GM12878 (cell line): ENCODE results near the gene SGTA. TPM values are rescaled to one million over a fixed set of nuclear protein-coding genes. Genes with fewer than 3 reads are reported as not detected.
"Not testable (repeated sequence)": the region's sequence is repeated elsewhere in the genome, so short reads cannot be mapped to it uniquely, and the experiment has no call there.

Experiments used
- ATAC-seq: fragments of 200-7000 bp; cut with Tn5 transposase; 3 replicates; pipeline ENCODE4 v1.9.1; 2020; ENCODE audit warnings: mild to moderate bottlenecking, moderate library complexity
- BruUV-seq: library from RNA; stranded (reverse); fragments of 400-500 nt; replicated peaks from 2 replicates; lab custom pipeline; 2021; lab: Mats Ljungman, UMichigan
- CTCF ChIA-PET: fragments of 300-600 bp; sonication (Branson Sonifier 250); formaldehyde crosslinking; extraction: SDS; loops from one replicate; lab custom pipeline; 2021; ENCODE audit warnings: inconsistent platforms; lab: Yijun Ruan, JAX
- POLR2A ChIA-PET: fragments of 350-600 bp; formaldehyde crosslinking; extraction: SDS; loops from one replicate; lab custom pipeline; 2021; ENCODE audit warnings: inconsistent platforms; lab: Charles Lee
- RAD21 ChIA-PET: fragments of 300-600 bp; sonication (Branson Sonifier 250); formaldehyde crosslinking; loops from one replicate; lab custom pipeline; 2023; ENCODE audit warnings: antibody characterized with exemption; ENCODE audit not compliant: unreplicated experiment; lab: Charles Lee
- SMC1A ChIA-PET: fragments of 300-600 bp; sonication (Branson Sonifier 250); formaldehyde crosslinking; loops from one replicate; lab custom pipeline; 2023; ENCODE audit not compliant: unreplicated experiment, uncharacterized antibody; lab: Charles Lee
- DNase-seq: peaks from one replicate; pipeline ENCODE4 v3.0.0-alpha.2; 2011; ENCODE audit warnings: low read depth, low spot score
- FAIRE-seq: peaks from 3 replicates; lab custom pipeline; 2011; peaks lifted over from hg19 to GRCh38; lab: Jason Lieb, UNC
- H2AFZ ChIP-seq: 2 replicates; pipeline ENCODE4 v1.6.0; 2011; ENCODE audit warnings: low read depth, low read length, control low read depth; ENCODE audit not compliant: control insufficient read depth
- H3K27ac ChIP-seq: 2 replicates; pipeline ENCODE4 v1.5.1; 2011; ENCODE audit warnings: control low read depth; ENCODE audit not compliant: control insufficient read depth, insufficient read depth
- H3K27me3 ChIP-seq, 2 experiments: replicated peaks in 1 of 2; 2 replicates each; pipeline versions ENCODE4 v1.6.0 to v1.6.1; 2011; ENCODE audit warnings: low read length in 1 of 2; ENCODE audit not compliant: control insufficient read depth in 2 of 2, insufficient read depth in 2 of 2
- H3K36me3 ChIP-seq, 2 experiments: 2 replicates each; pipeline ENCODE4 v1.5.1; 2011; ENCODE audit warnings: low read length in 1 of 2; ENCODE audit not compliant: control insufficient read depth in 2 of 2, insufficient read depth in 2 of 2
- H3K4me1 ChIP-seq: 2 replicates; pipeline ENCODE4 v1.6.1; 2011; ENCODE audit warnings: mild to moderate bottlenecking, low read length, moderate library complexity, mixed read lengths; ENCODE audit not compliant: control insufficient read depth, insufficient read depth
- H3K4me2 ChIP-seq: 2 replicates; pipeline ENCODE4 v1.6.0; 2011; ENCODE audit warnings: control low read depth; ENCODE audit not compliant: control insufficient read depth, insufficient read depth
- H3K4me3 ChIP-seq: fragments of 200-600 bp; sonication (generic); 2 replicates; pipeline ENCODE4 v1.5.1; 2016
- H3K79me2 ChIP-seq: 2 replicates; pipeline ENCODE4 v1.6.0; 2011; ENCODE audit warnings: low read length; ENCODE audit not compliant: control insufficient read depth, insufficient read depth
- H3K9ac ChIP-seq: 2 replicates; pipeline ENCODE4 v1.8.0; 2011; ENCODE audit warnings: low read length, control low read depth, mixed read lengths; ENCODE audit not compliant: control insufficient read depth, insufficient read depth
- H3K9me3 ChIP-seq: replicated peaks from 3 replicates; pipeline ENCODE4 v1.5.1; 2011; ENCODE audit warnings: mild to moderate bottlenecking, low read length; ENCODE audit not compliant: control insufficient read depth, insufficient read depth
- H4K20me1 ChIP-seq: 2 replicates; pipeline ENCODE4 v1.6.0; 2011; ENCODE audit not compliant: control insufficient read depth, insufficient read depth
- WGBS: methylation state at CpG from one replicate; pipeline ENCODE4 v1.1.6; 2016; ENCODE audit warnings: low lambda C conversion rate; ENCODE audit not compliant: insufficient replicate concordance, insufficient coverage; ENCODE audit errors: missing lambda C conversion rate; 5-methylcytosine and 5-hydroxymethylcytosine counted together
- in situ Hi-C: fragments of 300-500 bp; cut with MboI; formaldehyde crosslinking; loops from 9 replicates; pipeline ENCODE4 v1.14.3; 2018; ENCODE audit warnings: mixed read lengths
- intact Hi-C: fragments of 100-400 bp; cut with micrococcal nuclease; formaldehyde crosslinking; loops from one replicate; pipeline ENCODE4 v1.14.2; 2022; ENCODE audit not compliant: unreplicated experiment
- polyA plus RNA-seq, 11 experiments: library from polyadenylated mRNA; depleted of rRNA in 4 of 11; unstranded in 6 of 11; stranded (reverse) in 5 of 11; fragments of >200 nt; fragmentation: Nextera tagmentation in 4 of 11; fragmentation: Illumina TruSeq in 1 of 11; extraction: Ambion mirVana in 4 of 11; extraction: Trizol in 1 of 11; gene quantifications; 1 replicate in 1 of 11; 2 replicates in 10 of 11; pipeline versions ENCODE4 v1.2.1 to v1.2.3, GENCODE V29; 2011 to 2016; ENCODE audit warnings: inconsistent platforms in 2 of 11, missing spikeins in 2 of 11, low read depth in 1 of 11
- total RNA-seq, 4 experiments: library from RNA; depleted of rRNA in 3 of 4; stranded (reverse); fragments of >200 nt in 3 of 4; fragmentation: Illumina TruSeq in 1 of 4; extraction: Trizol in 1 of 4; gene quantifications; 2 replicates each; pipeline versions ENCODE4 v1.2.1 to v1.2.3, GENCODE V29; 2013 to 2021

SGTA gene
- total and polyA plus RNA-seq, 10 of the 15 experiments (the other 5 are each of a cell fraction or from before 2014, with no cell fraction given), result 2.0 to 102 (median 48.2) TPM

DNA sequence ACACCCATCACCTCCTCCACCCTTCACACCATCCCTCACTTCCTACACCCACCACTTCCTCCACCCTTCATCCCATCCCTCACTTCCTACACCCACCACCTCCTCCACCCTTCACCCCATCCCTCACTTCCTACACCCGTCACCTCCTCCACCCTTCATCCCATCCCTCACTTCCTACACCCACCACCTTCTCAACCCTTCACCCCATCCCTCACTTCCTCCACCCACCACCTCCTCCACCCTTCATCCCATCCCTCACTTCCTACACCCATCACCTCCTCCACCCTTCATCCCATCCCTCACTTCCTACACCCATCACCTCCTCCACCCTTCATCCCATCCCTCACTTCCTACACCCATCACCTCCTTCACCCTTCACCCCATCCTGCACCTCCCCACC lies 69.0 kb downstream of the SGTA start:
- intact Hi-C loops, H3K9ac ChIP-seq, H3K27me3 ChIP-seq, H3K4me3 ChIP-seq, H2AFZ ChIP-seq, H3K9me3 ChIP-seq, H3K4me2 ChIP-seq, ATAC-seq, H3K27ac ChIP-seq, H4K20me1 ChIP-seq, FAIRE-seq, in situ Hi-C loops, H3K36me3 ChIP-seq, POLR2A ChIA-PET, RAD21 ChIA-PET, H3K79me2 ChIP-seq, SMC1A ChIA-PET, DNase-seq, BruUV-seq: not testable (repeated sequence)
- no CpG with 5 or more reads among the region's 1 CpG for WGBS
- peaks cover 15% of the 10 kb centered on the region for H3K4me1 ChIP-seq
- CTCF ChIA-PET, result interaction anchor here (1.0 kb wide), 1 partner anchor 16 kb away, joined by 3 read pairs; no protein-coding TSS in a partner anchor

DNA sequence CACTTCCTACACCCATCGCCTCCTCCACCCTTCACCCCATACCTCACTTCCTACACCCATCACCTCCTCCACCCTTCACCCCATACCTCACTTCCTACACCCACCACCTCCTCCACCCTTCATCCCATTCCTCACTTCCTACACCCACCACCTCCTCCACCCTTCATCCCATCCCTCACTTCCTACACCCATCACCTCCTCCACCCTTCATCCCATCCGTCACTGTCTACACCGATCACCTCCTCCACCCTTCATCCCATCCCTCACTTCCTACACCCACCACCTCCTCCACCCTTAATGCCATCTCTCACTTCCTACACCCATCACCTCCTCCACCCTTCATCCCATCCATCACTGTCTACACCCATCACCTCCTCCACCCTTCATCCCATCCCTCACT lies 69.9 kb downstream of the SGTA start:
- CTCF ChIA-PET, result interaction anchor here (0.6 to 1.2 kb wide), 2 partner anchors 65 to 558 kb away, joined by 3 read pairs; no protein-coding TSS in a partner anchor
- WGBS, result no CpG with 5 or more reads among the region's 3 CpGs
- in situ Hi-C loops, result not testable (repeated sequence)

More for the DNA sequence above, 69.9 kb downstream of the SGTA start:
- H3K27ac ChIP-seq, DNase-seq, RAD21 ChIA-PET, H3K9ac ChIP-seq, H3K36me3 ChIP-seq, H3K4me2 ChIP-seq, H3K9me3 ChIP-seq, H3K4me3 ChIP-seq, H3K79me2 ChIP-seq, intact Hi-C loops, H2AFZ ChIP-seq, FAIRE-seq, H3K27me3 ChIP-seq, BruUV-seq, ATAC-seq, SMC1A ChIA-PET, H4K20me1 ChIP-seq, POLR2A ChIA-PET: not testable (repeated sequence)
- peaks cover 15% of the 10 kb centered on the region for H3K4me1 ChIP-seq
